HG03103 (cell line): ENCODE data around the gene MR1.
"Not testable (repeated sequence)": the region's sequence is repeated elsewhere in the genome, so short reads cannot be mapped to it uniquely, and the experiment has no call there.

ENCODE experiments used
- ATAC-seq: cut with Tn5 transposase; IDR thresholded peaks from one replicate; pipeline ENCODE4 v1.9.1; 2021; ENCODE audit warnings: low read depth; ENCODE audit not compliant: unreplicated experiment

Gene MR1

GRCh38 chr1:181028196-181028595, 5.6 kb upstream of the MR1 start:
- no peak for ATAC-seq

- no peak for ATAC-seq
These were observed 5.2 kb upstream of the MR1 start for GRCh38 chr1:181028615-181029014.

- no peak for ATAC-seq
These were observed 1.2 kb upstream of the MR1 start for GRCh38 chr1:181032535-181032934.

- ATAC-seq, result peak; percentile 13
These were observed 520 bp upstream of the MR1 start for GRCh38 chr1:181033128-181033798.

GRCh38 chr1:181035210-181035609, 1.4 kb downstream of the MR1 start:
- not testable (repeated sequence) for ATAC-seq

- no peak for ATAC-seq
These were observed 2.5 kb downstream of the MR1 start for GRCh38 chr1:181036107-181036836.

GRCh38 chr1:181037386-181037785, 3.6 kb downstream of the MR1 start:
- ATAC-seq, result no peak

GRCh38 chr1:181038399-181038873, 4.7 kb downstream of the MR1 start:
- ATAC-seq, result no peak

GRCh38 chr1:181040284-181040865, 6.6 kb downstream of the MR1 start:
- no peak for ATAC-seq

- ATAC-seq, result no peak
These were observed 9.5 kb downstream of the MR1 start for GRCh38 chr1:181043025-181043888.

- ATAC-seq, result peak; percentile 66
These were observed 10.7 kb downstream of the MR1 start for GRCh38 chr1:181044449-181044966.

- not testable (repeated sequence) for ATAC-seq
These were observed 12.2 kb downstream of the MR1 start for GRCh38 chr1:181045946-181046345.

- no peak for ATAC-seq
These were observed 15.6 kb downstream of the MR1 start for GRCh38 chr1:181049378-181049777.

- no peak for ATAC-seq
These were observed 17.1 kb downstream of the MR1 start for GRCh38 chr1:181050922-181051321.

GRCh38 chr1:181056560-181056959, 22.8 kb downstream of the MR1 start:
- ATAC-seq, result no peak

- ATAC-seq, result no peak
These were observed 23.3 kb downstream of the MR1 start for GRCh38 chr1:181057079-181057478.

- ATAC-seq, result no peak
These were observed 25.7 kb downstream of the MR1 start for GRCh38 chr1:181059435-181059834.

- ATAC-seq, result no peak
These were observed 26.3 kb downstream of the MR1 start for GRCh38 chr1:181060066-181060465.

- not testable (repeated sequence) for ATAC-seq
These were observed 27.2 kb downstream of the MR1 start for GRCh38 chr1:181060947-181061346.

- no peak for ATAC-seq
These were observed 27.7 kb downstream of the MR1 start for GRCh38 chr1:181061487-181061886.
